Endothelial cell of umbilical vein (primary cell): ENCODE measurements around the gene UCMA. TPM values are rescaled to one million over a fixed set of nuclear protein-coding genes. Genes with fewer than 3 reads are reported as not detected.

Experiments
- BruUV-seq: library from RNA; stranded (reverse); fragments of 400-500 nt; replicated peaks from 2 replicates; lab custom pipeline; 2021; lab: Mats Ljungman, UMichigan
- CTCF ChIA-PET: fragments of 300-600, 350-600 bp; sonication (Branson Sonifier 250); formaldehyde crosslinking; loops from one replicate; lab custom pipeline; 2021; ENCODE audit warnings: antibody characterized with exemption, inconsistent platforms; lab: Charles Lee
- POLR2A ChIA-PET: fragments of 300-600, 350-600 bp; sonication (Branson Sonifier 250); formaldehyde crosslinking; loops from one replicate; lab custom pipeline; 2021; ENCODE audit warnings: antibody characterized with exemption, inconsistent platforms; lab: Charles Lee
- DNase-seq: peaks from one replicate; pipeline ENCODE4 v3.0.0-alpha.2; 2011; ENCODE audit warnings: low read depth, low spot score
- FAIRE-seq: peaks from 2 replicates; lab custom pipeline; 2011; peaks lifted over from hg19 to GRCh38; lab: Jason Lieb, UNC
- H2AFZ ChIP-seq: 2 replicates; pipeline ENCODE4 v1.6.0; 2012; ENCODE audit warnings: low read depth, low read length, control low read depth, inconsistent platforms
- H3K27ac ChIP-seq: 2 replicates; pipeline ENCODE4 v1.5.1; 2011; ENCODE audit warnings: low read depth, mild to moderate bottlenecking, control low read depth, low read length, moderate library complexity; ENCODE audit not compliant: insufficient read depth
- H3K27me3 ChIP-seq, 2 experiments: 2 replicates each; pipeline versions ENCODE4 v1.6.0 to v1.6.1; 2011; ENCODE audit warnings: low read length in 2 of 2, mixed read lengths in 1 of 2; ENCODE audit not compliant: control insufficient read depth in 2 of 2, insufficient read depth in 2 of 2
- H3K36me3 ChIP-seq, 2 experiments: 2 replicates in 1 of 2; 3 replicates in 1 of 2; pipeline ENCODE4 v1.5.1; 2011; ENCODE audit warnings: low read length in 2 of 2, mild to moderate bottlenecking in 1 of 2, moderate library complexity in 1 of 2; ENCODE audit not compliant: control insufficient read depth in 2 of 2, insufficient read depth in 2 of 2; ENCODE audit errors: extremely low read depth in 1 of 2
- H3K4me1 ChIP-seq: 3 replicates; pipeline ENCODE4 v1.5.1; 2011; ENCODE audit warnings: mild to moderate bottlenecking, low read length; ENCODE audit not compliant: control insufficient read depth, insufficient read depth; ENCODE audit errors: extremely low read depth
- H3K4me2 ChIP-seq: 2 replicates; pipeline ENCODE4 v1.6.1; 2011; ENCODE audit warnings: low read length, control low read depth, mixed read lengths; ENCODE audit not compliant: insufficient read depth
- H3K4me3 ChIP-seq, 3 experiments: fragments of 200-600 bp in 1 of 3; sonication (generic), shearing (Covaris generic) in 1 of 3; replicated peaks in 1 of 3; 2 replicates each; pipeline ENCODE4 v1.5.1; 2011 to 2016; ENCODE audit warnings: control low read depth in 3 of 3, low read length in 3 of 3, mild to moderate bottlenecking in 2 of 3, inconsistent platforms in 1 of 3, low read depth in 1 of 3, moderate library complexity in 1 of 3; ENCODE audit not compliant: insufficient read depth in 1 of 3
- H3K79me2 ChIP-seq: 2 replicates; pipeline ENCODE4 v1.6.0; 2012; ENCODE audit warnings: low read length, inconsistent platforms; ENCODE audit not compliant: control insufficient read depth, insufficient read depth
- H3K9ac ChIP-seq: replicated peaks from 2 replicates; pipeline ENCODE3; 2011; ENCODE audit warnings: low read length, control low read depth; ENCODE audit not compliant: insufficient read depth; ENCODE audit errors: extremely low read depth
- H3K9me1 ChIP-seq: replicated peaks from 3 replicates; pipeline ENCODE4 v1.6.0; 2011; ENCODE audit warnings: mild to moderate bottlenecking, low read length; ENCODE audit not compliant: control insufficient read depth, insufficient read depth; ENCODE audit errors: extremely low read depth
- H3K9me3 ChIP-seq: replicated peaks from 2 replicates; pipeline ENCODE4 v1.5.1; 2012; ENCODE audit warnings: low read length, inconsistent platforms; ENCODE audit not compliant: control insufficient read depth, insufficient read depth
- H4K20me1 ChIP-seq: replicated peaks from 2 replicates; pipeline ENCODE3; 2011; ENCODE audit warnings: mild to moderate bottlenecking, low read length; ENCODE audit not compliant: control insufficient read depth, insufficient read depth; ENCODE audit errors: extremely low read depth
- EZH2 ChIP-seq: IDR thresholded peaks from 2 replicates; pipeline ENCODE4 v1.6.1; 2012; ENCODE audit warnings: borderline replicate concordance, low read depth, mild to moderate bottlenecking, moderate library complexity, low read length, inconsistent platforms; ENCODE audit not compliant: severe bottlenecking
- FOS ChIP-seq: IDR thresholded peaks from 2 replicates; pipeline ENCODE4 v1.6.1; 2011; ENCODE audit warnings: mild to moderate bottlenecking, low read length, moderate library complexity, borderline replicate concordance; ENCODE audit not compliant: insufficient read depth
- JUN ChIP-seq: IDR thresholded peaks from 2 replicates; pipeline ENCODE4 v1.6.1; 2011; ENCODE audit warnings: borderline replicate concordance, low read depth; ENCODE audit not compliant: insufficient read length, insufficient read depth
- MYC ChIP-seq: IDR thresholded peaks from one replicate; pipeline ENCODE4 v1.6.1; 2011; ENCODE audit warnings: mild to moderate bottlenecking, low read depth, low read length
- POLR2A ChIP-seq: IDR thresholded peaks from 2 replicates; pipeline ENCODE4 v1.6.1; 2012; ENCODE audit warnings: low read depth, mild to moderate bottlenecking, control low read depth, low read length
- POLR2AphosphoS5 ChIP-seq: IDR thresholded peaks from 2 replicates; pipeline ENCODE4 v1.6.1; 2012; ENCODE audit warnings: low read depth, mild to moderate bottlenecking, control low read depth, low read length, moderate library complexity; ENCODE audit not compliant: insufficient read depth
- dilution Hi-C: fragments of 300-500 bp; cut with MboI; formaldehyde crosslinking; loops from one replicate; pipeline ENCODE4 v1.15.0; 2019; ENCODE audit warnings: low sequenced_read_pairs; ENCODE audit not compliant: extremely low pct_ligation_motif_present
- intact Hi-C: fragments of 100-400 bp; cut with micrococcal nuclease; formaldehyde crosslinking; loops from one replicate; pipeline ENCODE4 v1.10.0; 2022
- polyA plus RNA-seq, 4 experiments: library from polyadenylated mRNA; depleted of rRNA in 3 of 4; stranded (reverse) in 3 of 4; unstranded in 1 of 4; fragments of >200 nt; gene quantifications; 2 replicates each; pipeline versions ENCODE4 v1.2.1 to v1.2.3, GENCODE V29; 2011 to 2012; ENCODE audit warnings: missing spikeins in 1 of 4
- total RNA-seq: library from RNA; stranded (reverse); gene quantifications from 2 replicates; pipeline ENCODE4 v1.2.3, GENCODE V29; 2021
- TF ChIP-seq, protein P1 (sequence below): IDR thresholded peaks from 2 replicates; pipeline ENCODE4 v1.6.1; 2011; ENCODE audit not compliant: insufficient read depth, insufficient read length
- TF ChIP-seq, protein P2 (sequence below), 2 donors: IDR thresholded peaks; 1 replicate in 1 of 2; 2 replicates in 1 of 2; pipeline ENCODE4 v1.5.1; 2011; ENCODE audit warnings: low read length in 2 of 2, mild to moderate bottlenecking in 2 of 2, moderate library complexity in 2 of 2, control low read depth in 1 of 2, inconsistent platforms in 1 of 2, low read depth in 1 of 2; ENCODE audit not compliant: insufficient read depth in 1 of 2; ENCODE audit errors: extremely low read depth in 1 of 2

UCMA gene
- total and polyA plus RNA-seq, 2 donors (not counting 3 experiments of a cell fraction or from before 2014, with no cell fraction given): not detected

DNA sequence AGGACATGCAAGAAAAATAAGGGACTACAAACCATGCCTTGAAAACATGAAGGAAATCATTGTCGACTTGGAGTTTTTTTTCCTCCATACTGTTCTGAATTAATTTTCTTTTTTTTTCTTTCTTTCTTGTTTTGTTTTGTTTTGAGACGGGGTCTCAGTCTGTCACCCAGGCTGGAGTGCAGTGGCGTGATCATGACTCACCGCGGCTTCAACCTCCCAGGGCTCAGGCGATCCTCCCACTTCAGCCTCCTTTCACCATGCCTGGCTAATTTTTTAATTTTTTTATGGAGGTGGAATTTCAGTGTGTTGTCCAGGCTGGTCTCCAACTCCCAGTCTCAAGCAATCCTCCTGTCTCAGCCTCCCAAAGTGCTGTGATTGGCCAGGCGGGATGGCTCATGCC lies 11.6 kb downstream of the UCMA start:
- dilution Hi-C loops (no loop called here), intact Hi-C loops (no loop called here)
- no peak overlapping the region for H3K27ac ChIP-seq
- no peaks in the 10 kb centered on the region for H3K27me3 ChIP-seq
- DNase-seq: no peak
- no peak overlapping the region for H3K4me3 ChIP-seq
- H4K20me1 ChIP-seq: no peaks in the 10 kb centered on the region
- no peak for TF ChIP-seq MYC
- TF ChIP-seq FOS: no peak
- no peak for TF ChIP-seq POLR2AphosphoS5
- TF ChIP-seq, protein P1, sequence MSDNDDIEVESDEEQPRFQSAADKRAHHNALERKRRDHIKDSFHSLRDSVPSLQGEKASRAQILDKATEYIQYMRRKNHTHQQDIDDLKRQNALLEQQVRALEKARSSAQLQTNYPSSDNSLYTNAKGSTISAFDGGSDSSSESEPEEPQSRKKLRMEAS: no peak
- TF ChIP-seq JUN: no peak
- no peak overlapping the region for H3K9ac ChIP-seq
- BruUV-seq: no TSS peak
- no peak for FAIRE-seq
- H2AFZ ChIP-seq: no peak overlapping the region
- H3K4me1 ChIP-seq: no peaks in the 10 kb centered on the region
- no peaks in the 10 kb centered on the region for H3K79me2 ChIP-seq
- ChIA-PET POLR2A (no interaction called here), CTCF (no interaction called here)
- no peaks in the 10 kb centered on the region for H3K9me1 ChIP-seq
- no peaks in the 10 kb centered on the region for H3K36me3 ChIP-seq
- H3K9me3 ChIP-seq: no peaks in the 10 kb centered on the region
- no peak overlapping the region for H3K4me2 ChIP-seq

DNA sequence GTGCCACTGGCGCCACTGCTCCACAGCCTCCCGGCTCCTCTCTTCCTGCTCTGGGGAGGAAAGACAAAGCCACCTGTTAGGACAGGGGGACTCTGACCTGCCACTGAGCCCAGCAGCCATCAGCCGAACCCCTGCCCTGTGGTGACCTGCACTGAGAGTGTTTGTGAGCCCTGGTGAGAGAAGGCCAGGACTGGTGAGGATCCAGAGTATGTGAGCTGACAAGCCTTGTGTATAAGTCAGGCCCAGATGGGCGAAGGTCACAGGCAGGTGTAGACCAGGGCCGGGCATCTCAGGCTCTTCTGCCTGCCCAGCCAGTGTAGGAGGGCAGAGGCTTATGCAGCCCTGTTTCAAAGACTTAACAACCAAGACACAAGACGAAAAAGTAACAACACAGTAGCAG lies 12.0 kb downstream of the UCMA start:
- FAIRE-seq: no peak
- Histone ChIP-seq H3K4me2 (no peak overlapping the region), H3K4me1 (no peaks in the 10 kb centered on the region), H3K4me3 (no peak overlapping the region), H3K36me3 (no peaks in the 10 kb centered on the region), H4K20me1 (no peaks in the 10 kb centered on the region), H3K79me2 (no peaks in the 10 kb centered on the region), H3K27me3 (no peaks in the 10 kb centered on the region), H3K9me3 (no peaks in the 10 kb centered on the region), H3K9me1 (no peaks in the 10 kb centered on the region), H2AFZ (no peak overlapping the region), H3K27ac (no peak overlapping the region), H3K9ac (no peak overlapping the region)
- POLR2A ChIA-PET: no interaction called here
- no peak for DNase-seq
- TF ChIP-seq, protein P1: no peak
- no peak for TF ChIP-seq EZH2
- TF ChIP-seq JUN: no peak
- TF ChIP-seq FOS: no peak
- no peak for TF ChIP-seq MYC
- TF ChIP-seq, protein P2, sequence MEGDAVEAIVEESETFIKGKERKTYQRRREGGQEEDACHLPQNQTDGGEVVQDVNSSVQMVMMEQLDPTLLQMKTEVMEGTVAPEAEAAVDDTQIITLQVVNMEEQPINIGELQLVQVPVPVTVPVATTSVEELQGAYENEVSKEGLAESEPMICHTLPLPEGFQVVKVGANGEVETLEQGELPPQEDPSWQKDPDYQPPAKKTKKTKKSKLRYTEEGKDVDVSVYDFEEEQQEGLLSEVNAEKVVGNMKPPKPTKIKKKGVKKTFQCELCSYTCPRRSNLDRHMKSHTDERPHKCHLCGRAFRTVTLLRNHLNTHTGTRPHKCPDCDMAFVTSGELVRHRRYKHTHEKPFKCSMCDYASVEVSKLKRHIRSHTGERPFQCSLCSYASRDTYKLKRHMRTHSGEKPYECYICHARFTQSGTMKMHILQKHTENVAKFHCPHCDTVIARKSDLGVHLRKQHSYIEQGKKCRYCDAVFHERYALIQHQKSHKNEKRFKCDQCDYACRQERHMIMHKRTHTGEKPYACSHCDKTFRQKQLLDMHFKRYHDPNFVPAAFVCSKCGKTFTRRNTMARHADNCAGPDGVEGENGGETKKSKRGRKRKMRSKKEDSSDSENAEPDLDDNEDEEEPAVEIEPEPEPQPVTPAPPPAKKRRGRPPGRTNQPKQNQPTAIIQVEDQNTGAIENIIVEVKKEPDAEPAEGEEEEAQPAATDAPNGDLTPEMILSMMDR (IDR thresholded peaks at IDR 0.05; ENCODE audit: extremely low read depth in 1 of 2, insufficient read depth in 1 of 2, low read depth in 1 of 2, low read length in 2 of 2): no peak
- no peak for TF ChIP-seq POLR2AphosphoS5
- no peak for TF ChIP-seq POLR2A
- dilution Hi-C loops (no loop called here), intact Hi-C loops (no loop called here)
- BruUV-seq: no TSS peak
- CTCF ChIA-PET: interaction anchor here (0.5 kb wide), 1 partner anchor 60 kb away, joined by 3 read pairs; no protein-coding TSS in a partner anchor
